ENCODE data around the gene PLOD3.

- no peak for TF ChIP-seq CTCF (IDR thresholded peaks at IDR 0.05; ENCODE audit: low read depth, low read length)
- TF ChIP-seq EZH2phosphoT487 (IDR thresholded peaks at IDR 0.05; ENCODE audit: low read depth): no peak
Measured at GRCh38 chr7:101169110-101169837, 48.1 kb downstream of the PLOD3 start.

Data from OCI-LY3 (cell line).